Activated effector memory CD4-positive, alpha-beta T cell treated with anti-CD3 and anti-CD28 coated beads, Interleukin-2, amount 50 U/mL, for 16 hours (primary cell): ENCODE data around the gene MAP7D1.
"Not testable (repeated sequence)": the region's sequence is repeated elsewhere in the genome, so short reads cannot be mapped to it uniquely, and the experiment has no call there.

Experiments
- DNase-seq: peaks from one replicate; pipeline ENCODE4 v3.0.0-alpha.2; 2020

The MAP7D1 gene

DNA sequence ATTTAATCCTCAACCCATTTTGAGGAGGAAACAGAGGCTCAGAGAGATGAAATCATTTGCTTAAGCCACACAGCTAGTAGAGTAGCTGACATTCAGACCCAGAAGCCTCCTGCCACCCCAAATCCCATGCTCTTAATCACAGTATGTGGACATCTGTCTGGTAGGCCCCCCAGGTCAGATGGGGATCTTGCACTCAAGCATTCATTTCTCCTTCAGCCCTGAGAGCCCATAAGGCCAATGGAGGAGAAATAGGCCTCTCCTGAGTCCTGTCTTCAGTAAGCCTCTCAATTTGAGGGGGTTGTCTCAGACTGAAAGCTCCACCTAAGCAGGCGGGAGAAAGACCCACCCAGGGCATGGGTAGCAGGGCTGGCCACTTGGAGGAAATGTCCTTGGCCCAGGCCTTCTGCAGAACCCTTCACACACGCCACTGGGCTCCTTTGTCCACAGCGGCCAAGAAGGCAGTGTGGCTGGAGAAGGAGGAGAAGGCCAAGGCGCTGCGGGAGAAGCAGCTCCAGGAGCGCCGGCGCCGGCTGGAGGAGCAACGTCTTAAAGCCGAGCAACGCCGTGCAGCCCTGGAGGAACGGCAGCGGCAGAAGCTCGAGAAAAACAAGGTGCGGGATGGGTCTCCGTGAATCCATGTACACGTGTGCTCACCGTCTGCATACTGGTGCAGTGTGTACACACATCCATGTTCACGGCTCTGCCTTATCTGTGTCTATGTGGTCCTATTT lies 16.2 kb downstream of the MAP7D1 start:
- no peak for DNase-seq

DNA sequence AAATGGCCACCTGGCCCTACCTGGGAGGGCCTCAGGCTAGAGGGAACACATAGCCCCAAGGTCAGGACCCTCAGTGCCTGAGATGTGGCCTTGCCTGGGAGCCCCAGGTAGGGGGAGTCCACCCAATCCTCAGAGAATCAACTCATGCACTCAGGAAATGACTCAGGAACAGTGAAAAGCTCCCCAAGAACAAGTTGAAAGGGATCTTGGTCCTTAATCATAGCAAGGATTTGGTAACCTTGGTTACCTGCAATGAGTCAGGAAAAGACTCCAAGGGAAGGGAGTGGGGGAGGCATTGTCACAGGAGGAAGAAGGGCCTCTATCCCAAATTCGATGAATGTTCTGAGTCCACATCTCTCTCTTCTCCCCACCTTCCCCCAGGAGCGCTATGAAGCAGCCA lies 17.0 kb downstream of the MAP7D1 start:
- no peak for DNase-seq

DNA sequence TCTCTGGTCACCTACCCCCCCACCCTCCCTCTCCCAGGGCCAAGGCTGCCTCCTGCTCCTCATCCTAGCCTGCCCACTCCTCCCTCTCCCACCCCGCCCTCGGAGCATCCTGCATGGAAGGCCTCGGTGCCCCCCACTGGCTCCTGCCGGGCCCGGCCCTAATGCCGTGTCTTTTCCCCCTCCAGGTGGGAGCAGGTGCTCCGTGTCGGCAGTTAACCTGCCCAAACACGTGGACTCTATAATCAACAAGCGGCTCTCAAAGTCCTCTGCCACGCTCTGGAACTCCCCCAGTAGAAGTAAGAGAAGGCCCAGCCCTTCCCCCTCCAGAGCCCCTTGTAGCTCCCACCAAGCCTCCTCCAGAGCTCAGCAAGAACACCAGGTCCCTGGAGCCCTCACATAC lies 18.8 kb downstream of the MAP7D1 start:
- DNase-seq: no peak

DNA sequence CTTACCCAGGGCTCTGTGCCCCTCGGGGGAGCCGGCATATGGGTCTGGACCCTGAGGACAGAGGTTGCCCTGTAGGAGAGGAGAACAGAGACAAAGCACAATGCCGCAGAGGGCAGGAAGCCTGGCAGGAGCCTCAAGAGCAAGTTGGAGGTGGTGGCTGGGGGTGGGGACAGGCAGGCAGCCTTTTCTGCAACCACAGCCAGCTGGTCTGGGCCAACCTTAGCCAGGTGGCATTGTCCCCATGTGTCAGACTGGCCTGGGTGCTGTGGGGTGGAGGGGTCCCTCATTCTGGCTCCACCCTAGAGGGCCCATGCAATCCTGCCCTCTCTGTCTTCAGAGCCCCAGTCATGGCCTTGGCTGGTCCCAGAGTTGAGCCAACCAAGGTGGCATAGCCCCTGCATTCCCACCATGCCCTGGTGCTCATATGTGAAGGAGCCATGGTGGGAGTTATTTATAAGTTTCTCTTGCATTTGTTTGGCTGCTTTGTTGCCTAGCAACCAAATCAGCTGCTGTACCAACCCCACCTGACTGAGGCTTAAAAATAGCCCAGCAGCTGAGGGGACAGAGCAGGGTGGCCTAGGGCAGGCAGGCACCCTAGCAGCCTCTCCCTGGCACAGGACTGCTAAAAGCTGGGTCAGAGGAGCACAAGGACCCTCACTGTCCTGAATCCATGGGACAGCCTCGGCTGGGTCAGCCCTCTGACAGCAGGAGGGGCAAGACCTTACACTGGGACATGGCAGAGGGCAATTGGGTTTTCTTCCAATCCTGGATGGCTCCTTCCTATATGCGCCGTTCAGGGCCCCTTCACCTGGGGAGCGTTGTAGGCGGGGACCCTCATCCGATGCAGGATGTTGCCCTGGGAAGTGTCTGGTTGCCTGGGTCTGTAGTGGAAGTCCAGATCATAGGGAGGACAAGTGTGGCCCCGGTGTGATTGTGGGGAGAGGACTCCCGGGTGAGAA lies 19.5 kb downstream of the MAP7D1 start:
- no peak for DNase-seq

DNA sequence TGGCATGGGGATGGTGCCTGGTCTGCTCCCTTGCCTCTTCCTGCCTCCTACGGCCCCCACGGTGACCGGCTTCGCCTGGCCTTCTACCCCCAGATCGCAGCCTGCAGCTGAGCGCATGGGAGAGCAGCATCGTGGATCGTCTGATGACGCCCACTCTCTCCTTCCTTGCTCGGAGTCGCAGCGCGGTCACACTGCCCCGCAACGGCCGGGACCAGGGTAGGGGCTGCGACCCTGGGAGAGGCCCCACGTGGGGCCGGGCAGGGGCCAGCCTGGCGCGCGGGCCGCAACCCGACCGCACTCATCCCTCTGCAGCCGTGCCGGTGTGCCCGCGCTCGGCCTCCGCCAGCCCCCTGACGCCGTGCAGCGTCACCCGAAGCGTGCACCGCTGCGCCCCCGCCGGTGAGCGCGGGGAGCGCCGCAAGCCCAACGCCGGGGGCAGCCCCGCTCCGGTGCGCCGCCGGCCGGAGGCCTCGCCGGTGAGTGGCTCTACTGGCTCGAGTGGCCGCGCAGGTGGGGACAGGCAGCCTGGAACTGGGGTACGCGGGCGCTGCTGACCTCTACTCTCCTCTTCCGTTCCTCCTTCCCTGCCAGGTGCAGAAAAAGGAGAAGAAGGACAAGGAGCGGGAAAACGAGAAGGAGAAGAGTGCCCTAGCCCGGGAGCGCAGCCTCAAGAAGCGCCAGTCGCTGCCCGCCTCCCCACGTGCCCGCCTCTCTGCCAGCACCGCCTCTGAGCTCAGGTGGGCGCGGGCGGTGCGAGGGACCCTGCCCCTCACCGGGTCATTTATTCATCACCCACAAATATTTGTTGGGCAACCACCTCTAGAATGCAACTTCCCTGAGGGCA lies 20.4 kb downstream of the MAP7D1 start:
- DNase-seq: no peak

DNA sequence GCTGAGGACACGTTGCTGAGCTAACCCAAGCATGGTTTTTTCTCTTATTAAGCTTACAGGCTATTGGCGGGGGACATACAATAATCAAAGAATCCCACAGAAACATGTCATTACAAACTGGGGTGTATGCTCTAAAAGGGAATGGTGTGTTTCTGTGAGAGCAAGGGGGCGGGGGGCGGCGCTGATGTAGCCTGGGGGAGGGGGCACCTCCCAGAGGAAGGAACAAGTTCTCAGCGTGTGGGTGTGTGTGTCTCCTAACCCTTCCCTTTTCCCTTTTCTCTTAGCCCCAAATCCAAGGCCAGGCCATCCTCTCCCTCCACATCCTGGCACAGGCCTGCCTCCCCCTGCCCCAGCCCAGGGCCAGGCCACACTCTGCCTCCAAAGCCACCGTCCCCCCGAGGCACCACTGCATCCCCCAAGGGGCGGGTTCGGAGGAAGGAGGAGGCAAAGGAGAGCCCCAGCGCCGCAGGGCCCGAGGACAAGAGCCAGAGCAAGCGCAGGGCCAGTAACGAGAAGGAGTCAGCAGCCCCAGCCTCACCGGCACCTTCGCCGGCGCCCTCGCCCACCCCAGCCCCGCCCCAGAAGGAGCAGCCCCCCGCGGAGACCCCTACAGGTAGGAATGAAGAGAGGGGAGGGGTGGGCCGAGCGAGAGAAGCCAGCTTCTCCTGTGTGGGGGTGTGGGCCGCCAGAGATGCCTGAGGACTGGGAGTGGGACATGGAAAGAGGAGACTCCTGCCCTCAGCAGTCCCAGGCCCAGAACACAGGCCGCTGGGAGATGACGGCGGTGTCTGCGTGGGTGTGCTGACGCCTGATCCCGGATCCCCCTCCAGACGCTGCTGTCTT lies 21.9 kb downstream of the MAP7D1 start:
- DNase-seq: no peak

DNA sequence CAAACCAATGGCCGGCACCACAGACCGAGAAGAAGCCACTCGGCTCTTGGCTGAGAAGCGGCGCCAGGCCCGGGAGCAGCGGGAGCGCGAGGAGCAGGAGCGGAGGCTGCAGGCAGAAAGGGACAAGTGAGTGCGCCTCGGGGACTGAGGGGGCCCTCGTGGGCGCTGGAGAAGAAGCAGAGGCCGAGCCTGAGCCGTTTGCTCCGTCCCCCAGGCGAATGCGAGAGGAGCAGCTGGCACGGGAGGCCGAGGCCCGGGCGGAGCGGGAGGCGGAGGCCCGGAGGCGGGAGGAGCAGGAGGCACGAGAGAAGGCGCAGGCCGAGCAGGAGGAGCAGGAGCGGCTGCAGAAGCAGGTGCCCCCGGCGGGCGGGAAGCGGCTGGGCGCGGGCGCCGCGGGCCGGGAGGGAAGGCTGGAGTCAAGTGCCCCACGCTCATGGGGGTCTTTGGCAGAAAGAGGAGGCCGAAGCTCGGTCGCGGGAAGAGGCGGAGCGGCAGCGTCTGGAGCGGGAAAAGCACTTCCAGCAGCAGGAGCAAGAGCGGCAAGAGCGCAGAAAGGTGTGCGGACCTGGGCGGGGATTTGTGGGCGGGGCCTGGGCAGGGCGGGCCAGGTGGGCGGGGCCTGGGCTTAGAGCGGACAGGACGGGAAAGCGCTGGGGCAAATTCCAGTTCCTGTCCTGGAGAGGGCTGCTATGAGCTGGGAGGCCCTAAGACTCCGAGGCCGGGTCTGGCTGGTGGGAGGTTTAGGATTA lies 22.7 kb downstream of the MAP7D1 start:
- no peak for DNase-seq

DNA sequence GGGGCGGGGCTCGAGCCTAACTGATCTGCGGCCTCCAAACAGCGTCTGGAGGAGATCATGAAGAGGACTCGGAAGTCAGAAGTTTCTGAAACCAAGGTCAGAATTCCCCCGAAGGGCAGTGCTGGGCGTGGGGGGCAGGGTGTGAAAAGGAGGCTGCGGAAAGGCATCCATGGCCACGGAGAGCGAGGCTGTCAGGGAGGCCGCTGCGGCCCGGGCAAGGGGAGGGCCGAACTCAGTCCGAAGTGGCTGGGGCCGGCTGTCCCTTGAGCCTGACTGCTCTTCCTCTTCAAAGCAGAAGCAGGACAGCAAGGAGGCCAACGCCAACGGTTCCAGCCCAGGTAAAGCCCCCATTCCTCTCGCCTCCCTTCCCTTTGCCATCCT lies 23.2 kb downstream of the MAP7D1 start:
- DNase-seq: no peak

DNA sequence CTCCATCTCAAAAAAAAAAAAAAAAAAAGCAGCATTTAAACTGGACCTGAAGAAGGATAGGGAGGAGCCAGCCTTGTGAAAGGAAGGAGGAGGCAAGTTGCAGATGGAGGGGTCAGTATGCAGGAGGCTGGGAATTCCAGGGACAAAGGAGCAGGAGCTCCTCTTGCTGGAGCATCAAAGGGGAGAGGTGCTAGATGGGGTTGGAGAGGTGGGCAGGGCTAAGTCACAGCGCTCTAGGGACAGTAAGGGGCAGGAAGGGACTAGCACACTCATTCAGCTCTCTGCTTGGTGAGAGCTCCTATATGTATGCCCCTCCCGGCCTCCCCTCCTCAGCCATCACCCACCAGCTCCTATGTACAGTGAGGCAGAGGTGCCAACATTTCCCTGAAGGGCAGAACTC lies 26.8 kb downstream of the MAP7D1 start:
- DNase-seq: no peak

DNA sequence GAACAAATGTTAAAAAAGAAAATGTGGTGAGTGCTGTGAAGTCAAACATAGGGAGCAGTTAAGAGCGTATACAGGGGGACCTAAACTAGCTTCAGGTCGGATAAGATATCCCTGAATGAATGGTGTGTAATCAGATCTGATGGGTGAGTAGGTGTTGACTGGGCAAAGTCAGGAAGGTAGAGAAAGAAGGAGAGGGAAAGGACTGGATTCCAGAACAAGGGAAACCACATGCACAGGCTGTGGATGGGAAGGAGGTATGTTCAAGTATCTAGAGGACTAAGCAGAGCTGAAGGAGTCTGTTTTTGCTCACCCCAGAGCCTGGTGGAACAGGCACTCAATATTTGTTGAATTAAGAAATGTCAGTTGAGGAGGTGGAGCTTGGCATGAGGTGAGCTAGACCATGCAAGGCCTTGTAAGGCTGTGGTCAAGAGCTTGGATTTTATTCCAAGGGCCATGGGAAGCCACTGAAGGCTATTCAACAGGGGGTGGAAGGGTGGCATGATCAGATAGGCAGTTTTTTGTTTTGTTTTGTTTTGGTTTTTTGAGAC lies 27.4 kb downstream of the MAP7D1 start:
- DNase-seq: no peak

DNA sequence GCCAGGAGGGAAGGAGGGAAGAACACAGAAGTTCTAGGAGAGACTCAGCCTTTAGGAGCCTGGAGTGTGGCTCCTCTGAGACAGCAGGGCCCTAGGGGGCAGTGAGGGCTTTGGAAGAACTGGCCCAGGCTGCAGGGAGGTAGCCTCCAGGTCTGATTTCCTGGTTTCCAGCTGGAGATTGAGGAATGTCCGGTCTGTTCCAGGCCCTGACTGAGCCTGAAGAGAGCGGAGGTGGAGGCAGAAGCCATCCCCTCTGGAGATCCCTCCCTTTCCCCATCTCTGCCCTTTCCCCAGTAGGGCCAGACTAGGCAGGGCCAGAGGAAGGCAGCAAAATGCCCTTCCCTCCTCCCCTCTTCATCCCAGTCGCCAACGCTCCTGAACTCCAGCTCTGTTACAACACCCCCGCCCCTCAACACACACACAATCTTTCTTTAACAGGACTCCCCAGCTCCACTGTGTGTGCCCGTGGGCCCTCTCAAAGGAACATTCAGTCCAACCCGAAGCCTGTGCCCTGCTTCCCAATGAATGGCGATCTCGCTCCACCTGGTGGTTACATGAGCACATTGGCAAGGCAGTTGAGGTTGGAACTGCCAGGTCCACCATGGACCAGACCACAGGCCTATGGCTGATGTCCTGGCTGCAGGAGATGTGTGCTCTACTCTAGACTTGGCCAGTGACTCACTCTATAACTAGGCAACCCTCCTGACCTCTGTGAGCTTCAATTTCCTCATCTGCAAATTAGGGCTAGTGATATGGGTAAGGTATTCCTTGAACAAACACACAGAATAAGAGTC lies 32.0 kb downstream of the MAP7D1 start:
- peak; percentile 91 for DNase-seq

DNA sequence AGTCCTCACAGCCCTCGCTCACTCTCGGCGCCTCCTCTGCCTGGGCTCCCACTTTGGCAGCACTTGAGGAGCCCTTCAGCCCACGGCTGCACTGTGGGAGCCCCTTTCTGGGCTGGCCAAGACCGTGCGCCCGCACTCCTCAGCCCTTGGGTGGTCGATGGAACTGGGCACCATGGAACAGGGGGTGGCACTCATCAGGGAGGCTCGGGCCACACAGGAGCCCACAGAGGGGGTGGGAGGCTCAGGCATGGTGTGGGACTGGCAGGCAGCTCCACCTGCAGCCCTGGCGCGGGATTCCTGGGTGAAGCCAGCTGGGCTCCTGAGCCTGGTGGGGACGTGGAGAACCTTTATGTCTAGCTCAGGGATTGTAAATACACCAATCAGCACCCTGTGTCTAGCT lies 40.8 kb downstream of the MAP7D1 start:
- not testable (repeated sequence) for DNase-seq

DNA sequence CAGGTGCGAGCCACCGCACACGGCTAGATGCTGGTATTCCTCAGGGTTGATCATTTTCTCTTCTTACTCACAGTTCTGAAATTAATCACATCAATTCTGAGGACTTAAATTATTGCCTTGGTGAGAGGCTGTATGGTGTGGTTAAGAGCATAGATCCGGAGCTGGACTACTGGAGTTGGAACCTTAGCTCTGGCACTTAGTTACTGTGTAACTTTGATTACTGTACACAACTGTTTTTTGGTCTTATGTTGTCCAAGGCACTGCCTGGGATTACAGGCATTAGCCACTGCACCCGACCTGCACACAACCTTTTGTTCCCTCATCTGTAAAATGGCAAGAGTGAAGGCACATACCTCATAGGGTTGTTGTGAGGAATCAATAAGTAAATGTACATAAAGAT lies 42.7 kb downstream of the MAP7D1 start:
- DNase-seq: no peak

DNA sequence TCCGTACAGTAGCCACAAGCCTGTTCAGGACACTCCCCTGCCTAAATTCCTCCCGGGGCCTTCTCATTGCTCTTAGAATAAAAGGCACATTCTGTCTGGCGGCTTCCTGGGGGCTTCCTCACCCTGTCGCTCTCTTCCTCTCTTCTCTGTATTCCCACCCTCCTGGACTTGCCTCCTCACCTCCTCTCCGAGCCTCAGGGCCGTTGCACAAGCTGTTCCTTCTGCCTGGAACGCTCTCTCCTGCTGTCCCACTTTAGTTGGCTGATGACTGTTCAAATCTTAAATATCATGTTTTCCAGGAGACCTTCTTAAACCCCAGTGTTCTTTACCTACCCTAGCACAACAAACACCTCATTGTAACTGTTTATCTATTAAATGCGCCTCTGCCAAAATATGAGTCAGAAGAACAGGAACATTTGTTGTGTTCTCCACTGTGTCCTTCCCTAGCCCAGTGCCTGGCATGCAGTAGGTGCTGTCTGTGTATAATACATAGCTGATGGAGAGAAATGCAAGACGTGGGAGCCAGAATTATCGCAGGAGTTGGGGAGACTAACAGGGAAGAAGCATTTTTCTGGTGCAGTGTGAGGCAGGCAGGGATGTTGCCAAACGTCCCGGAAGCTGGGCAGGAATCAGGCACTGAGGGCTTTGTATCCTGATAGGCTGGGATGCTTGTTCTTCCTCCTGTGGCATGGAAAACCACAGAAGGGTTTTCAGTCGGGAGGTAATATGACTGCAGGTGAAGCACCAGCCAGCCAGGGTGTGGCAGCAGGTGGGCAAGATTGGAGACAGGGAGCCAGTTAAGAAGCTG lies 44.2 kb downstream of the MAP7D1 start:
- no peak for DNase-seq

DNA sequence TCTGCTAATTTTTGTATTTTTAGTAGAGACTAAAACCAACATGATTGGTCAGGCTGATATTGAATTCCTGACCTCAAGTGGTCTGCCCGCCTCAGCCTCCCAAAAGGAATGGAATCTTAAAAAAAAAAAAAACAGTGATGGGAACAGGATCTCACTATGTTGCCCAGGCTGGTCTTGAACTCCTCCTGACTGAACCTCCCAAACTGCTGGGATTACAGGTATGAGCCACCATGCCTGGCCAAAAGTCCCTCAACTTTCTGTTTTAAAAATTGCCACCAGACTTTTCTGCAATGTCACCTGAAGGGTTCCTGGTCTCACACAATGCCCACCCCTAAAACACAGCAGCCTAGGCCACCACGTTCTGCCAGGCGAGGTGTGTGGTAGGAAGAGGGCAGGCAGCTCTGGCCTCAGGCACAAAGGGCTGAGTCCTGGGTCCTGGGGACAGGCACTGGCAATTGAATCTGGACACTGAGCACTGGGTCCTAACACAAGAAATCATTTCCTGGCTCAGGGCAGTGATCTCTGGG lies 47.1 kb downstream of the MAP7D1 start:
- DNase-seq: no peak

DNA sequence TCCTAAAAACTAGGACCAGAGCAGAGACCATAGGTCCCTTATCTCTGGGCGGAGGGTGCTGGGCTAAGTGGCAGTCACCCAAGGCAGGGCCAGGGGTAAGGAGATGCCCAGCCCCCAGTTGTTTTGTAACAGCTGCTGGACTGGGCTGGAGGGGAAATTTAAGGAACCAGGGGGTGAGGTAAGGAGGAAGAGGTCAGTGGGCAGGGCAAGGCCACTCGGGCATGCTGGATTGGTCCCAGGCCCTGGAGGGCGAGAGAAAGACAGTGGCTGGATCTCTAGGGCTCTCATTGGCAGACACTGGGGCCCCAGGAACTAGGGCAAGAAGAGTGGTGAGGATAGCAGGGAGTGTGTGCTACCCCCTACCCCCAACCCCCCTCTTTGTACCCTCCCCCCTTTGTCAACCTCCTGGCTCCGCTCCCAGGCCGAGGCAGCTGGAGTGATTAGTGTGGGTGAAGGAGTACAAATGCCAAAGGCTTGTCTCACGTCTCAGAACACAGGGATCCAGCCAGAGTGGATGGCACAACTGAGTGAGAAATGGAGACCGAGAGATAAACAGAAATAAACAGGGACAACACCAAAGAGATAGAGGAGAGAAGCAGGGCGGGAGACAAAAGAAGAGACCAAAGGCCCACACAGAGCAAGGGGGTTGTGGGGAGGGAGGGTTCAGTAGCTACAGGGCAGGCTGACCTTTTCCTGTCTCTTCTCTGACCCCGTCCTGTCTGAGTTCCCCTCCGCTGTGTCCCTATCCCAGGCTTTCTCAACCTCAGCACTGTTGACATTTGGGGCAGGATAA lies 47.8 kb downstream of the MAP7D1 start:
- DNase-seq: no peak

DNA sequence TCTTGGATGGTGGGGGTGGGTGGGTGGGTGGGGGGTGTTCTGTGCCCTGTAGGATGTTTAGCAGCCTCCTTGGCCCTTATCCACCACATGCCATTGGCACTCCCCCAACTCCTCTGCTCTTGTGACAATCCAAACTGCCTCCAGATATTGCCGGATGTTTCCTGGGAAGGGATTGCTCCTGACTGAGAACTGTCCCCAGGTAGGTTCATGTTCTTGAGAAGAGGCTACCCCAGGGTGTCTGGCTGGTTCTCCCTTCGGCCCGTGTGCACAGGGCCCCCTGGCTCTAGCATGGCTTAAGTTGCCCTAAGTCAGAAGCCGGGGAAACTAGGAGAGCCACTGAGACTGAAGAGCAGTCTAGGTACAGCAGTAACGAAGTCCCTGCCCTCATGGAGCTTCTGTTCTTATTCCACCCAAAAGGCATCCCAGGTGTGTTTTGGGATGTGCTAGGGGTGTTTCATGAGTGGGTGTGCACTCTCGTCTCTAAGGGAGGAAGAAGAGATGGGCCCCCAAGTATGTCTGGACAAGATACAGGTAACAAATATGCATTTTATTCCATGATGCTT lies 48.5 kb downstream of the MAP7D1 start:
- no peak for DNase-seq

DNA sequence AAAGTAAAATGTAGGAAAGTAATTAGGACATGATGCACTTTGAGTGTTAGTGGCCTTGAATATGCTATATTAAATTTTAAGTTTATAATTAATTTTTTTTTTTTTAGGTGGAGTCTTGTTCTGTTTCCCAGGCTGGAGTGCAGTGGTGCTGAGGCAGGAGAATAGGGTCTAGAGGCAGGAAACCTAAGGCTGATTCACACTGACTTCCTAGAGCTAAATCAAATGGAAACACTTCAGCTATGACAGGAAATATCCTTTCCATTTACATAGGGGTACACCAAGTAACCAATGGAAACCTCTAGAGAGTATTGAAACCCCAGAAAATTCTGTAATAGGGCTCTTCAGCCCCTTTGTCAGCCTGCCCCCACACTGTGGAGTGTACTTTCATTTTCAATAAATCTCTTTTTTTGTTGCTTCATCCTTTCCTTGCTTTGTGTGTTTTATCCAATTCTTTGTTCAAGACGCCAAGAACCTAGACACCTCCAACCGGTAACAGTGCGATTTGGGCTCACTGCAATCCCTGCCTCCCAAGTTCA lies 50.4 kb downstream of the MAP7D1 start:
- no peak for DNase-seq
